Putamen (tissue), 1 donor: ENCODE measurements around the gene AKT3.

Source experiments
- DNase-seq: peaks from one replicate; pipeline ENCODE4 v3.0.0-alpha.2; 2016; ENCODE audit warnings: low spot score

The AKT3 gene

GRCh38 chr1:243731974-243732625 is 117.9 kb downstream of the AKT3 start:
- no peak for DNase-seq

GRCh38 chr1:243731301-243731891 is 118.6 kb downstream of the AKT3 start:
- peak; percentile 56 for DNase-seq

GRCh38 chr1:243730487-243731150 is 119.4 kb downstream of the AKT3 start:
- no peak for DNase-seq

- DNase-seq, result no peak
These were observed 120.1 kb downstream of the AKT3 start for GRCh38 chr1:243729956-243730355.

GRCh38 chr1:243727503-243728203 is 122.4 kb downstream of the AKT3 start:
- DNase-seq, result no peak

- no peak for DNase-seq
These were observed 123.1 kb downstream of the AKT3 start for GRCh38 chr1:243726806-243727502.

- no peak for DNase-seq
These were observed 124.2 kb downstream of the AKT3 start for GRCh38 chr1:243725846-243726245.

GRCh38 chr1:243725075-243725474 is 125.0 kb downstream of the AKT3 start:
- DNase-seq, result no peak

- DNase-seq, result no peak
These were observed 126.5 kb downstream of the AKT3 start for GRCh38 chr1:243723458-243724043.

GRCh38 chr1:243723050-243723449 is 127.0 kb downstream of the AKT3 start:
- DNase-seq, result no peak

GRCh38 chr1:243719476-243719875 is 130.6 kb downstream of the AKT3 start:
- DNase-seq, result no peak

- no peak for DNase-seq
These were observed 131.2 kb downstream of the AKT3 start for GRCh38 chr1:243718893-243719292.

GRCh38 chr1:243718022-243718421 is 132.0 kb downstream of the AKT3 start:
- DNase-seq, result no peak

- no peak for DNase-seq
These were observed 133.1 kb downstream of the AKT3 start for GRCh38 chr1:243716906-243717305.

GRCh38 chr1:243715285-243715684 is 134.8 kb downstream of the AKT3 start:
- DNase-seq, result no peak

GRCh38 chr1:243713470-243714186 is 136.4 kb downstream of the AKT3 start:
- DNase-seq, result peak; percentile 94

GRCh38 chr1:243712941-243713340 is 137.1 kb downstream of the AKT3 start:
- DNase-seq, result no peak

GRCh38 chr1:243712242-243712641 is 137.8 kb downstream of the AKT3 start:
- DNase-seq, result no peak

GRCh38 chr1:243710467-243710866 is 139.6 kb downstream of the AKT3 start:
- no peak for DNase-seq

- DNase-seq, result no peak
These were observed 141.8 kb downstream of the AKT3 start for GRCh38 chr1:243708210-243708609.

- no peak for DNase-seq
These were observed 143.5 kb downstream of the AKT3 start for GRCh38 chr1:243706563-243706962.
